Tibial artery (tissue), 4 donors: ENCODE results near the gene AFG1L.
A peak's percentile ranks its signal among the peaks of the same experiment; 100 is the strongest.

ENCODE experiments used
- DNase-seq, 2 donors: peaks; one replicate each; pipeline ENCODE4 v3.0.0-alpha.2; 2019
- H3K27ac ChIP-seq, 2 donors: fragments of 200-600 bp; sonication (generic) in 1 of 2; 1 replicate in 1 of 2; 2 replicates in 1 of 2; pipeline ENCODE4 v1.5.1; 2018 to 2019; ENCODE audit warnings: mild to moderate bottlenecking in 1 of 2
- H3K27me3 ChIP-seq, 2 donors: fragments of 200-600 bp; sonication (generic) in 1 of 2; one replicate each; pipeline versions ENCODE4 v1.5.1 to v1.6.0; 2016 to 2019
- H3K36me3 ChIP-seq, 3 donors: fragments of 200-600 bp; sonication (generic) in 2 of 3; one replicate each; pipeline ENCODE4 v1.5.1; 2016 to 2019; ENCODE audit warnings: mild to moderate bottlenecking in 2 of 3
- H3K4me1 ChIP-seq, 4 donors: fragments of 200-600 bp; sonication (generic) in 2 of 4; 1 replicate in 3 of 4; 2 replicates in 1 of 4; pipeline ENCODE4 v1.5.1; 2016 to 2019
- H3K4me3 ChIP-seq, 2 donors: fragments of 200-600 bp; sonication (generic) in 1 of 2; 1 replicate in 1 of 2; 2 replicates in 1 of 2; pipeline ENCODE4 v1.5.1; 2018 to 2019; ENCODE audit warnings: mild to moderate bottlenecking in 2 of 2
- H3K9me3 ChIP-seq, 3 donors: fragments of 200-600 bp; sonication (generic) in 1 of 3; one replicate each; pipeline ENCODE4 v1.5.1; 2016 to 2019
- intact Hi-C: fragments of 100-400 bp; cut with DNase I; formaldehyde crosslinking; loops from one replicate; pipeline ENCODE4 v1.15.0; 2023; ENCODE audit warnings: low total_unique reads
- TF ChIP-seq, protein P1 (sequence below), 2 experiments: fragments of 200-600 bp in 1 of 2; fragments of 450-650 bp in 1 of 2; IDR thresholded peaks; one replicate each; pipeline ENCODE4 v1.5.1; 2017 to 2019; ENCODE audit warnings: antibody characterized with exemption in 2 of 2, mild to moderate bottlenecking in 1 of 2, moderate library complexity in 1 of 2

Gene AFG1L

DNA sequence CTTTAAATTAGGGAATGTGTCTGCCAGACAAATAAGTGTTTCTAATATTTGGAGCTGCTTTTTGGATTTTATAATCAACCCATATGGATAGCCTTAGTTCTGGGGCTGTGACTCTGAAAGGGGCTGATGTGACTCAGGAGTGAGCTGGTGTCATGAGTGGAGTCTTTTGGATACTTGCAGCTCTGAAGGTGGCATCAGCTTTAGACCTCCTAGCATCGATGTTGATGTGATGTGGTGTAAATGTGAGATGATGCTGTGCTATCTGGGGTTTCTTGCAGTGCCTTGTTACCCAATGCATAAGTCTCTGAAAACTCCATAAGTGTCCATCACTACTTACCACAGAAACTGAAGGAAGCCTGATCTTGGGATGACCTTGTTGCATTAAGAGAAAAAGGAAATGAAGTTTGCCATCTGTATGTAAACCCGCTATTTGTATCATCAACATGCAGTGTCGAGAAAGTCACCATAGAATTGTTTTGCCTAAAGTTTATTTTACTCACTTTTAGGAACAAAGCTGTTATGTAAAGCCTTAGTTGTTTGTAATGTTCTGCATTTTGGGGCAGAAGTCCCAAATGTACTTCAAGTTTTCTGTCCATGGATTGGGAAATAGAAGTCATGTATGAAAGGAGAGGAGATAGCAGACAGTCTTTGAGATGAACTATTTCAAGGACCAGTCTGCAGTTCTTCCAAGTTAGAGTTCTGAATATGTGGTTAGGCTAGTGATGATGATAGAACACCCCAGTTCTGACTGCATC, 273.9 kb downstream of the AFG1L start:
- Histone ChIP-seq H3K4me1 (peaks cover 0 to 98% (median 63%) of the 10 kb centered on the region in 4 donors), H3K36me3 (peaks cover 50 to 68% (median 65%) of the 10 kb centered on the region in 3 donors), H3K27ac (peak overlapping the region in 1 of 2 donors; percentile 97), H3K4me3 (no peak overlapping the region), H3K27me3 (no peaks in the 10 kb centered on the region), H3K9me3 (no peaks in the 10 kb centered on the region)
- DNase-seq = no peak
- TF ChIP-seq, protein P1, sequence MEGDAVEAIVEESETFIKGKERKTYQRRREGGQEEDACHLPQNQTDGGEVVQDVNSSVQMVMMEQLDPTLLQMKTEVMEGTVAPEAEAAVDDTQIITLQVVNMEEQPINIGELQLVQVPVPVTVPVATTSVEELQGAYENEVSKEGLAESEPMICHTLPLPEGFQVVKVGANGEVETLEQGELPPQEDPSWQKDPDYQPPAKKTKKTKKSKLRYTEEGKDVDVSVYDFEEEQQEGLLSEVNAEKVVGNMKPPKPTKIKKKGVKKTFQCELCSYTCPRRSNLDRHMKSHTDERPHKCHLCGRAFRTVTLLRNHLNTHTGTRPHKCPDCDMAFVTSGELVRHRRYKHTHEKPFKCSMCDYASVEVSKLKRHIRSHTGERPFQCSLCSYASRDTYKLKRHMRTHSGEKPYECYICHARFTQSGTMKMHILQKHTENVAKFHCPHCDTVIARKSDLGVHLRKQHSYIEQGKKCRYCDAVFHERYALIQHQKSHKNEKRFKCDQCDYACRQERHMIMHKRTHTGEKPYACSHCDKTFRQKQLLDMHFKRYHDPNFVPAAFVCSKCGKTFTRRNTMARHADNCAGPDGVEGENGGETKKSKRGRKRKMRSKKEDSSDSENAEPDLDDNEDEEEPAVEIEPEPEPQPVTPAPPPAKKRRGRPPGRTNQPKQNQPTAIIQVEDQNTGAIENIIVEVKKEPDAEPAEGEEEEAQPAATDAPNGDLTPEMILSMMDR (IDR thresholded peaks at IDR 0.05) = no peak
- intact Hi-C loops = loop anchor here (10.0 kb wide), 1 partner anchor 126 kb away; no protein-coding TSS in a partner anchor

DNA sequence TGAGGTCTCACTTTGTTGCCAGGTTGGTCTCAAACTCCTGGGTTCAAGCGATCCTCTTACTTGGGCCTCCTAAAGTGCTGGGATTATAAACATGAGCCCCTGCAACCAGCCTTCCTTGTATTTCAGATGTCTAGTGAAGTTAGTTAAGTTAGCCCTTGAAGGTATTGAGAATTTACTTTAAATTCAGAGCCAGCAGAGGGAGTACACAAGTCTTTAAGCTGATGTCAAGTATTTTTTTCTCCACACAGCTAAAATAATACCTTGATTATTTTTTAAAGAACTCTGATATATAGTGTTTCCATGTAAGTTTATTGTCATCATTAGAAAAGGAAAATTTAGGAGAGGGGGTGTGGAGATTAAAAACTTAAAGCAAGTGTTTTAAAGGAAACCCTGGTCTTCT, 275.7 kb downstream of the AFG1L start:
- Histone ChIP-seq H3K4me1 (peaks cover 0 to 99% (median 65%) of the 10 kb centered on the region in 4 donors), H3K27ac (peak overlapping the region in 1 of 2 donors; percentile 46), H3K36me3 (peaks cover 50 to 68% (median 68%) of the 10 kb centered on the region in 3 donors)

GRCh38 chr6:108574457-108575141, 279.7 kb downstream of the AFG1L start:
- Histone ChIP-seq H3K36me3 (peaks cover 29 to 46% (median 45%) of the 10 kb centered on the region in 3 donors), H3K27ac (peak overlapping the region; percentile 4 to 21), H3K27me3 (no peaks in the 10 kb centered on the region), H3K4me1 (peaks cover 0 to 99% (median 69%) of the 10 kb centered on the region in 4 donors), H3K4me3 (peak overlapping the region; percentile 5 to 31), H3K9me3 (no peaks in the 10 kb centered on the region)
- TF ChIP-seq, protein P1 (IDR thresholded peaks at IDR 0.05) = no peak
- no peak for DNase-seq
- intact Hi-C loops = no loop called here

More for the DNA sequence above, 275.7 kb downstream of the AFG1L start:
- Histone ChIP-seq H3K4me3 (no peak overlapping the region), H3K9me3 (no peaks in the 10 kb centered on the region), H3K27me3 (no peaks in the 10 kb centered on the region)
- intact Hi-C loops = no loop called here
- no peak for DNase-seq
- TF ChIP-seq, protein P1 (IDR thresholded peaks at IDR 0.05) = no peak
